DMS79 treated with DMSO at 0.1 percent for 48 hours (cell line): ENCODE data around the gene TTLL6.
A peak's percentile ranks its signal among the peaks of the same experiment; 100 is the strongest.
"Not testable (repeated sequence)": the region's sequence is repeated elsewhere in the genome, so short reads cannot be mapped to it uniquely, and the experiment has no call there.

Experiments
- DNase-seq: peaks from one replicate; lab custom pipeline; 2025; lab: John Stamatoyannopoulos, UW

Gene TTLL6

GRCh38 chr17:48816774-48817590 is at the start of gene TTLL6:
Gene TTLL6 (minus strand): TSS chr17:48817229. CDS start chr17:48817072, 157 bp downstream.
- peak; percentile 94 for DNase-seq

- DNase-seq = no peak
Observed at GRCh38 chr17:48860456-48860855, 43.4 kb upstream of the TTLL6 start.

GRCh38 chr17:48860034-48860433 is 43.0 kb upstream of the TTLL6 start:
- no peak for DNase-seq

- DNase-seq = no peak
Observed at GRCh38 chr17:48856122-48856821, 39.2 kb upstream of the TTLL6 start.

- DNase-seq = no peak
Observed at GRCh38 chr17:48854774-48855476, 37.9 kb upstream of the TTLL6 start.

- no peak for DNase-seq
Observed at GRCh38 chr17:48850792-48851323, 33.8 kb upstream of the TTLL6 start.

- DNase-seq = no peak
Observed at GRCh38 chr17:48843187-48843900, 26.3 kb upstream of the TTLL6 start.

GRCh38 chr17:48842746-48843145 is 25.7 kb upstream of the TTLL6 start:
- no peak for DNase-seq

GRCh38 chr17:48841395-48841831 is 24.4 kb upstream of the TTLL6 start:
- no peak for DNase-seq

- no peak for DNase-seq
Observed at GRCh38 chr17:48840441-48840840, 23.4 kb upstream of the TTLL6 start.

- not testable (repeated sequence) for DNase-seq
Observed at GRCh38 chr17:48837458-48837857, 20.4 kb upstream of the TTLL6 start.

- DNase-seq = peak; percentile 97
Observed at GRCh38 chr17:48835971-48836370, 18.9 kb upstream of the TTLL6 start.

GRCh38 chr17:48834973-48835372 is 17.9 kb upstream of the TTLL6 start:
- DNase-seq = no peak

GRCh38 chr17:48831549-48831883 is 14.5 kb upstream of the TTLL6 start:
- no peak for DNase-seq

- DNase-seq = peak; percentile 76
Observed at GRCh38 chr17:48830840-48831548, 14.0 kb upstream of the TTLL6 start, which contains the start of gene CALCOCO2. Gene CALCOCO2 (plus strand): TSS chr17:48831035. CDS start chr17:48841708, 10,673 bp downstream.

GRCh38 chr17:48825446-48826381 is 8.7 kb upstream of the TTLL6 start:
- DNase-seq = no peak

- DNase-seq = peak; percentile 20
Observed at GRCh38 chr17:48820936-48821335, 3.9 kb upstream of the TTLL6 start.

- no peak for DNase-seq
Observed at GRCh38 chr17:48819466-48819865, 2.4 kb upstream of the TTLL6 start.

- no peak for DNase-seq
Observed at GRCh38 chr17:48818361-48818841, 1.4 kb upstream of the TTLL6 start.

GRCh38 chr17:48816438-48816773 is 623 bp downstream of the TTLL6 start:
- no peak for DNase-seq
